Brain microvascular endothelial cell (primary cell): ENCODE results near the gene SOX15.
A peak's percentile ranks its signal among the peaks of the same experiment; 100 is the strongest.

Experiments used
- DNase-seq: peaks from one replicate; pipeline ENCODE4 v3.0.0-alpha.2; 2020
- H3K27ac ChIP-seq: fragments of 250-450 bp; sonication (Bioruptor Pico); 2 replicates; pipeline ENCODE4 v1.5.1; 2020; ENCODE audit warnings: mild to moderate bottlenecking, moderate library complexity
- H3K27me3 ChIP-seq: fragments of 250-450 bp; sonication (Bioruptor Pico); replicated peaks from 2 replicates; pipeline ENCODE4 v1.5.1; 2020; ENCODE audit warnings: mild to moderate bottlenecking
- H3K36me3 ChIP-seq: fragments of 250-450 bp; sonication (Bioruptor Pico); replicated peaks from 2 replicates; pipeline ENCODE4 v1.5.1; 2020; ENCODE audit warnings: mild to moderate bottlenecking
- H3K4me3 ChIP-seq: 2 replicates; pipeline ENCODE4 v1.5.1; 2011; ENCODE audit warnings: low read depth, mild to moderate bottlenecking, control low read depth, low read length, moderate library complexity
- in situ Hi-C: cut with HindIII; loops from 2 replicates; pipeline ENCODE4 v1.10.0; 2017; ENCODE audit warnings: low sequenced_read_pairs, low pct_ligation_motif_present
- TF ChIP-seq, protein P1 (sequence below): IDR thresholded peaks from 2 replicates; pipeline ENCODE4 v1.5.1; 2011; ENCODE audit warnings: low read depth, mild to moderate bottlenecking, moderate library complexity, low read length, control low read depth, inconsistent platforms; ENCODE audit errors: missing control alignments

Gene SOX15

DNA sequence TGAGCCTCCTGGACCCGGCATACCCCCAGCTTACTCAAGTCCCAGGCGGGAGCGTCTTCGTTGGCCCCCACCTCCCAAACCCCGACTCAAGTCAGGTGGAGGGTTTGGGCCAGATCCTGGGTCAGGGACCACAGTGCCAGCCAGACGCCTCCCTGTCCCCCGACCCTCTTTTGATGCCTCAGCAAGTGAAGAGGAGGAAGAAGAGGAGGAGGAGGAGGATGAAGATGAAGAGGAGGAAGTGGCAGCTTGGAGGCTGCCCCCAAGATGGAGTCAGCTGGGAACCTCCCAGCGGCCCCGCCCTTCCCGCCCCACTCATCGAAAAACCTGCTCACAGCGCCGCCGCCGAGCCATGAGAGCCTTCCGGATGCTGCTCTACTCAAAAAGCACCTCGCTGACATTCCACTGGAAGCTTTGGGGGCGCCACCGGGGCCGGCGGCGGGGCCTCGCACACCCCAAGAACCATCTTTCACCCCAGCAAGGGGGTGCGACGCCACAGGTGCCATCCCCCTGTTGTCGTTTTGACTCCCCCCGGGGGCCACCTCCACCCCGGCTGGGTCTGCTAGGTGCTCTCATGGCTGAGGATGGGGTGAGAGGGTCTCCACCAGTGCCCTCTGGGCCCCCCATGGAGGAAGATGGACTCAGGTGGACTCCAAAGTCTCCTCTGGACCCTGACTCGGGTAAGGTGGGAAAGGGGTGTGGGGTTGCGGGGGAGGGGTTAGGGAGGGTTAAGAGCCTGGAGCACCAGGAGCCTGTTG lies 26.6 kb downstream of the SOX15 start:
- TF ChIP-seq, protein P1, sequence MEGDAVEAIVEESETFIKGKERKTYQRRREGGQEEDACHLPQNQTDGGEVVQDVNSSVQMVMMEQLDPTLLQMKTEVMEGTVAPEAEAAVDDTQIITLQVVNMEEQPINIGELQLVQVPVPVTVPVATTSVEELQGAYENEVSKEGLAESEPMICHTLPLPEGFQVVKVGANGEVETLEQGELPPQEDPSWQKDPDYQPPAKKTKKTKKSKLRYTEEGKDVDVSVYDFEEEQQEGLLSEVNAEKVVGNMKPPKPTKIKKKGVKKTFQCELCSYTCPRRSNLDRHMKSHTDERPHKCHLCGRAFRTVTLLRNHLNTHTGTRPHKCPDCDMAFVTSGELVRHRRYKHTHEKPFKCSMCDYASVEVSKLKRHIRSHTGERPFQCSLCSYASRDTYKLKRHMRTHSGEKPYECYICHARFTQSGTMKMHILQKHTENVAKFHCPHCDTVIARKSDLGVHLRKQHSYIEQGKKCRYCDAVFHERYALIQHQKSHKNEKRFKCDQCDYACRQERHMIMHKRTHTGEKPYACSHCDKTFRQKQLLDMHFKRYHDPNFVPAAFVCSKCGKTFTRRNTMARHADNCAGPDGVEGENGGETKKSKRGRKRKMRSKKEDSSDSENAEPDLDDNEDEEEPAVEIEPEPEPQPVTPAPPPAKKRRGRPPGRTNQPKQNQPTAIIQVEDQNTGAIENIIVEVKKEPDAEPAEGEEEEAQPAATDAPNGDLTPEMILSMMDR, result no peak
- H3K36me3 ChIP-seq, result peaks cover 33% of the 10 kb centered on the region
- in situ Hi-C loops, result no loop called here
- H3K4me3 ChIP-seq, result peak overlapping the region; percentile 83
- H3K27me3 ChIP-seq, result no peaks in the 10 kb centered on the region
- no peak for DNase-seq
- no peak overlapping the region for H3K27ac ChIP-seq

DNA sequence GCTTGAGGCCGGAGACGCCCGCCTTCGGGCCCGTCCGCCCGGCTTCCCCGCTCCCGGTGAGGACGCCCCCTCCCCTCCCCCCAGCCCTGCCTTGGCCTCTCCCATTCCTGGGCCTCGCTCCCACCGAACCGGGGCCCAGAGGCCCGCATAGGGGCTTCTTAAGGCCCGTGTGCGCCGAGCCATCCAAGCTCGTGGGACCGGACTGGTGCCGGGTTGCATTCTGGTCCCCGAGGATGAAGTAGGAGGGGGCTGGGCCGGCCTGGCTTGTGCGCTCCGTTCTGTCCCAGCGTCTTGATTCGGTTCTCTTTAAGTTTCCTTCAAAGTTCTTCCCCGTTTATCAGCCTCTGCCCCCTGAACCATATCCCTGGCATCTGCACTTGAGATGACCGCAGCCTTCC lies 27.7 kb downstream of the SOX15 start:
- Histone ChIP-seq H3K27me3 (no peaks in the 10 kb centered on the region), H3K36me3 (peaks cover 28% of the 10 kb centered on the region), H3K27ac (peak overlapping the region; percentile 59), H3K4me3 (peak overlapping the region; percentile 83)
- TF ChIP-seq, protein P1, result no peak
- in situ Hi-C loops, result no loop called here
- DNase-seq, result no peak

DNA sequence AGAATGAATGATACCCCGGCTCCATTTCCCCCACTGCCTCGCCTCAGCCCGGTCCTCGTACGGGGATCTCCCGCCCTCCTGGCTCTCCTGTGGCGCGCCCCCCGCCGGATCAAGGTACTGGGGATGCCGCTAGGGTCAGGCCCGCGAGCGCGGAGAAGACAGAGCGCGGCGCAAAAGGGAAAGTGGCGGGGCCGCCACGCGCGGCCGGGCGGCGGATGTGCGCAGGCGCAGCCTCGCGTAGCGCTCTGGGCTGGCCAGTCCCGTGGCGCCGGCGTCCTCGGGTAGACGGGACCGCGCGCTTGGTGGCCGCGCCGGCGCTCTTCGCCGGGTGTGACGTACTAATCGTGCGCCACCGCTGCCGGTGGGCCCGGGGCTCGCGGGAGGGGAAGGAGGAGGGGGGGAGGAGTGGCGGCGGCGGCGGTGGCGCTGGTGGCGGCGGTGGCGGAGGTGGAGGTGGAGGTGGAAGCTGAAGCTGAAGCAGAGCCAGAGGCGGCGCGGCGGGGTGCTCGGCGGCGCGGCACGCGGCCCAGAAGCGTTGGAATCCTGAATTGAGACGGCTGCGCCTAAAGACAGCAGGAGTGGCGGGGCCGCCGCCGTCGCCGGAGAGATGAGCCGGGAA lies 28.2 kb downstream of the SOX15 start, which contains the start of gene SENP3:
SENP3 (plus strand) TSS at position 331 of the 619 bp plus-strand sequence. CDS start 1,158 bp downstream, outside the sequence.
- Histone ChIP-seq H3K4me3 (peak within 1 kb of the TSS; percentile 83), H3K36me3 (peaks cover 23% of the 10 kb centered on the region), H3K27ac (peak within 1 kb of the TSS; percentile 59), H3K27me3 (no peaks in the 10 kb centered on the region)
- in situ Hi-C loops, result no loop called here
- TF ChIP-seq, protein P1, result no peak
- DNase-seq, result peak; percentile 72

DNA sequence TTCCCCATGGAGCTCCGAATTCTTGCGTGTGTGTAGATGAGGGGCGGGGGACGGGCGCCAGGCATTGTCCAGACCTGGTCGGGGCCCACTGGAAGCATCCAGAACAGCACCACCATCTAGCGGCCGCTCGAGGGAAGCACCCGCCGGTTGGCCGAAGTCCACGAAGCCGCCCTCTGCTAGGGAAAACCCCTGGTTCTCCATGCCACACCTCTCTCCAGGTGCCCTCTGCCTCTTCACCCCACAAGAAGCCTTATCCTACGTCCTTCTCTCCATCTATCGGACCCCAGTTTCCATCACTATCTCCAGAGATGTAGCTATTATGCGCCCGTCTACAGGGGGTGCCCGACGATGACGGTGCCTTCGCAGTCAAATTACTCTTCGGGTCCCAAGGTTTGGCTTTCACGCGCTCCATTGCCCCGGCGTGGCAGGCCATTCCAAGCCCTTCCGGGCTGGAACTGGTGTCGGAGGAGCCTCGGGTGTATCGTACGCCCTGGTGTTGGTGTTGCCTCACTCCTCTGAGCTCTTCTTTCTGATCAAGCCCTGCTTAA lies 28.8 kb downstream of the SOX15 start:
- DNase-seq, result peak; percentile 84
- in situ Hi-C loops, result no loop called here
- H3K27ac ChIP-seq, result peak overlapping the region; percentile 59
- H3K36me3 ChIP-seq, result peaks cover 21% of the 10 kb centered on the region
- H3K27me3 ChIP-seq, result no peaks in the 10 kb centered on the region
- TF ChIP-seq, protein P1, result peak; percentile 90
- H3K4me3 ChIP-seq, result peak overlapping the region; percentile 83

DNA sequence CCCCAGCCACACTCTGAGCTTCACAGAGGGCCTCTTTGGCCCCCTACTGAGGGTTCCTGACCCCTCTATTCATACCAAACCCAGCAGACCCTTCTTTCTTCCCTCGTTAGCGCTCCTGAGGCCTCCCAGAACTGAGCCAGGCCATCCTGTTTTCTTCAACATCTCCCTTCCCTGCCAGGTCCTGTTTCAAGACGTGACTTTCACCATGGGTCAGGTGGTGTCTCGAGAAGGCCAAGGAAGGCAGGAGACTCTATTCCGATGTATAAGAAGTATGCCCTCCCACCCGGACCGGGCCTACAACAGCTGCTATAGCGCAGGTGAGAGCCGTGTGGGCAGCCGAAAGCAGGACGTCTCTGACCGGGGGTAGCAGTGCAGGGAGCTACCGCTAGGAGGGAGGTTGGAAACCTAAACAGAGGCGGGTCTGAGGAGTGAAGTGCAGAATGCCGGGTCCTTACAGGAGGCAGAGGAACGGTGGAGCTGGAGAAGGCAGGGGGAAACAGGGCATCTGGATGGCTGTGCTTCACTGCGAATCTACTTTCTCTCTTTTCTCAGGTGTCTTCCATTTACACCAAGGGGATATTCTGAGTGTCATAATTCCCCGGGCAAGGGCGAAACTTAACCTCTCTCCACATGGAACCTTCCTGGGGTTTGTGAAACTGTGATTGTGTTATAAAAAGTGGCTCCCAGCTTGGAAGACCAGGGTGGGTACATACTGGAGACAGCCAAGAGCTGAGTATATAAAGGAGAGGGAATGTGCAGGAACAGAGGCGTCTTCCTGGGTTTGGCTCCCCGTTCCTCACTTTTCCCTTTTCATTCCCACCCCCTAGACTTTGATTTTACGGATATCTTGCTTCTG lies 29.5 kb downstream of the SOX15 start:
- Histone ChIP-seq H3K36me3 (peaks cover 15% of the 10 kb centered on the region), H3K27me3 (no peaks in the 10 kb centered on the region), H3K27ac (no peak overlapping the region), H3K4me3 (peak overlapping the region; percentile 83)
- in situ Hi-C loops, result no loop called here
- TF ChIP-seq, protein P1, result peak; percentile 90
- DNase-seq, result peak; percentile 49
